ENCODE measurements around the gene LDLRAD2. TPM values are rescaled to one million over a fixed set of nuclear protein-coding genes. Genes with fewer than 3 reads are reported as not detected.

LDLRAD2 gene
- polyA plus RNA-seq, 1 of the 3 experiments (the other 2 are of a cell fraction) = 0.02 TPM

GRCh38 chr1:21837476-21837875 lies 25.4 kb downstream of the LDLRAD2 start:
- CTCF ChIA-PET = no interaction called here
- TF ChIP-seq, protein P1, sequence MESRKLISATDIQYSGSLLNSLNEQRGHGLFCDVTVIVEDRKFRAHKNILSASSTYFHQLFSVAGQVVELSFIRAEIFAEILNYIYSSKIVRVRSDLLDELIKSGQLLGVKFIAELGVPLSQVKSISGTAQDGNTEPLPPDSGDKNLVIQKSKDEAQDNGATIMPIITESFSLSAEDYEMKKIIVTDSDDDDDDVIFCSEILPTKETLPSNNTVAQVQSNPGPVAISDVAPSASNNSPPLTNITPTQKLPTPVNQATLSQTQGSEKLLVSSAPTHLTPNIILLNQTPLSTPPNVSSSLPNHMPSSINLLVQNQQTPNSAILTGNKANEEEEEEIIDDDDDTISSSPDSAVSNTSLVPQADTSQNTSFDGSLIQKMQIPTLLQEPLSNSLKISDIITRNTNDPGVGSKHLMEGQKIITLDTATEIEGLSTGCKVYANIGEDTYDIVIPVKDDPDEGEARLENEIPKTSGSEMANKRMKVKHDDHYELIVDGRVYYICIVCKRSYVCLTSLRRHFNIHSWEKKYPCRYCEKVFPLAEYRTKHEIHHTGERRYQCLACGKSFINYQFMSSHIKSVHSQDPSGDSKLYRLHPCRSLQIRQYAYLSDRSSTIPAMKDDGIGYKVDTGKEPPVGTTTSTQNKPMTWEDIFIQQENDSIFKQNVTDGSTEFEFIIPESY (IDR thresholded peaks at IDR 0.05; ENCODE audit: borderline replicate concordance, low read depth) = no peak
- TF ChIP-seq GATA2 (CRISPR knock-in tag; IDR thresholded peaks at IDR 0.05) (no peak), SIN3A (IDR thresholded peaks at IDR 0.05; ENCODE audit: borderline replicate concordance, low read depth, low read length) (no peak)

GRCh38 chr1:21838359-21839157 lies 26.5 kb downstream of the LDLRAD2 start:
- H3K9me3 ChIP-seq = no peaks in the 10 kb centered on the region
- H3K79me2 ChIP-seq (ENCODE audit: insufficient read depth) = no peaks in the 10 kb centered on the region
- no peak overlapping the region for H3K4me2 ChIP-seq
- POLR2A ChIA-PET = no interaction called here
- H4K20me1 ChIP-seq (ENCODE audit: insufficient read depth) = no peaks in the 10 kb centered on the region
- H3K4me3 ChIP-seq (ENCODE audit: low read depth in 2 of 2, low read length in 1 of 2) = no peak overlapping the region
- no peak for DNase-seq
- no peaks in the 10 kb centered on the region for H3K9me2 ChIP-seq
- peaks cover 26 to 44% of the 10 kb centered on the region in 2 experiments for H3K36me3 ChIP-seq (replicated peaks in 1 of 2; ENCODE audit: control insufficient read depth in 1 of 2, insufficient read depth in 2 of 2, low read length in 1 of 2)
- no peak overlapping the region for H3K9ac ChIP-seq
- H3K27me3 ChIP-seq (ENCODE audit: insufficient read depth) = no peaks in the 10 kb centered on the region
- H3F3A ChIP-seq (replicated peaks; ENCODE audit: insufficient read depth) = no peaks in the 10 kb centered on the region
- TF ChIP-seq TAF1 (IDR thresholded peaks at IDR 0.05; ENCODE audit: borderline replicate concordance, low read depth, low read length) = no peak
- no peak for TF ChIP-seq GABPA (IDR thresholded peaks at IDR 0.05; ENCODE audit: low read depth)
- TF ChIP-seq GATA2 (CRISPR knock-in tag; IDR thresholded peaks at IDR 0.05) = no peak
- no peak for TF ChIP-seq NFIC (IDR thresholded peaks at IDR 0.05; ENCODE audit: borderline replicate concordance)
- TF ChIP-seq FOSL2 (IDR thresholded peaks at IDR 0.05; ENCODE audit: borderline replicate concordance, low read depth) = no peak
- TF ChIP-seq, protein P1 (IDR thresholded peaks at IDR 0.05; ENCODE audit: borderline replicate concordance, low read depth) = no peak
- TF ChIP-seq, protein P2, sequence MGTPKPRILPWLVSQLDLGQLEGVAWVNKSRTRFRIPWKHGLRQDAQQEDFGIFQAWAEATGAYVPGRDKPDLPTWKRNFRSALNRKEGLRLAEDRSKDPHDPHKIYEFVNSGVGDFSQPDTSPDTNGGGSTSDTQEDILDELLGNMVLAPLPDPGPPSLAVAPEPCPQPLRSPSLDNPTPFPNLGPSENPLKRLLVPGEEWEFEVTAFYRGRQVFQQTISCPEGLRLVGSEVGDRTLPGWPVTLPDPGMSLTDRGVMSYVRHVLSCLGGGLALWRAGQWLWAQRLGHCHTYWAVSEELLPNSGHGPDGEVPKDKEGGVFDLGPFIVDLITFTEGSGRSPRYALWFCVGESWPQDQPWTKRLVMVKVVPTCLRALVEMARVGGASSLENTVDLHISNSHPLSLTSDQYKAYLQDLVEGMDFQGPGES (IDR thresholded peaks at IDR 0.05; ENCODE audit: low read depth, low read length) = no peak
- no peak for TF ChIP-seq CTCF (IDR thresholded peaks at IDR 0.05)
- CTCF ChIA-PET = no interaction called here
- H3K27ac ChIP-seq (ENCODE audit: low read depth in 2 of 2, low read length in 1 of 2) = no peak overlapping the region
- no peaks in the 10 kb centered on the region for H3K4me1 ChIP-seq (ENCODE audit: control insufficient read depth in 1 of 2, insufficient read depth in 2 of 2, low read depth in 1 of 2, low read length in 1 of 2)
- 93% methylated on average over 23 of the region's 23 CpGs for WGBS (ENCODE audit: low lambda C conversion rate)
- H2AFZ ChIP-seq (ENCODE audit: low read depth) = no peak overlapping the region

More at GRCh38 chr1:21837476-21837875, 25.4 kb downstream of the LDLRAD2 start:
- no peaks in the 10 kb centered on the region for H3F3A ChIP-seq (replicated peaks; ENCODE audit: insufficient read depth)
- no peak overlapping the region for H3K4me2 ChIP-seq
- H3K9ac ChIP-seq = no peak overlapping the region
- no peak overlapping the region for H3K4me3 ChIP-seq (ENCODE audit: low read depth in 2 of 2, low read length in 1 of 2)
- H3K27ac ChIP-seq (ENCODE audit: low read depth in 2 of 2, low read length in 1 of 2) = no peak overlapping the region
- no peaks in the 10 kb centered on the region for H4K20me1 ChIP-seq (ENCODE audit: insufficient read depth)
- no peak overlapping the region for H2AFZ ChIP-seq (ENCODE audit: low read depth)
- H3K4me1 ChIP-seq (ENCODE audit: control insufficient read depth in 1 of 2, insufficient read depth in 2 of 2, low read depth in 1 of 2, low read length in 1 of 2) = no peaks in the 10 kb centered on the region
- H3K27me3 ChIP-seq (ENCODE audit: insufficient read depth) = no peaks in the 10 kb centered on the region
- H3K9me2 ChIP-seq = no peaks in the 10 kb centered on the region
- no peaks in the 10 kb centered on the region for H3K79me2 ChIP-seq (ENCODE audit: insufficient read depth)
- no peaks in the 10 kb centered on the region for H3K9me3 ChIP-seq
- H3K36me3 ChIP-seq (replicated peaks in 1 of 2; ENCODE audit: control insufficient read depth in 1 of 2, insufficient read depth in 2 of 2, low read length in 1 of 2) = peaks cover 26 to 40% of the 10 kb centered on the region in 2 experiments
- 92% methylated on average over 6 of the region's 10 CpGs for WGBS (ENCODE audit: low lambda C conversion rate)
- POLR2A ChIA-PET = no interaction called here
- no peak for DNase-seq

Measured in SK-N-SH (cell line).